ENCODE data around the gene ADGRL2. TPM values are rescaled to one million over a fixed set of nuclear protein-coding genes. Genes with fewer than 3 reads are reported as not detected.

The ADGRL2 gene
- total RNA-seq, 1 experiment from 2014 or later = not detected

DNA sequence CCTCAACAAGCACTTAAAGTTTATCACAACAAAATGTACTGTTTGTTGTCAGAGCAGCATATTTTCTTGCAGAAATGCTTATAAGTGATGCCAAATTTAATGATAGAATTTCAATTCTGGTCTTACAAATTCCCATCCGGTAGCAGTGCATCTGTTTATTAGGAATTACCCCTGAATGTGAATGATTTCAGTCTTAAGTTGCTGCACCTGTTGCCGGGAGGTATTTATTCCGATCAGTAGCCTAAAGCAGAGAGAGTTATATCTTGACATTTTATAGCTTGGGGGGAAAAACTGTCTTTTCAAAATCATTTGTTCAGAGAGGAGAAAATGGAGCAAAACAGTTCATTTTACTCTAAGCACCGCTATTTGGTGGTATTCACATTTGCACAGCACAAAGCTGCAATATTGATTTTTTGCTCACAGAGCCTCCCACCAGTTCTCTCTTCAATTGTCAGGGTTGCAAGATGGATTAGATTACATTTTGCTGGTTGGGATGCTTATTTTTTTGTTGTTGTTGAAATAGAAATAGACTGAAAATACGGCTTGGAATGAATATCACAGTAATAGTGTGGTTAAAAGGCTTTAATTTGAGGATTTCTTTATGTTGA lies 98.6 kb downstream of the ADGRL2 start:
- no peak for DNase-seq (ENCODE audit: low spot score)

DNA sequence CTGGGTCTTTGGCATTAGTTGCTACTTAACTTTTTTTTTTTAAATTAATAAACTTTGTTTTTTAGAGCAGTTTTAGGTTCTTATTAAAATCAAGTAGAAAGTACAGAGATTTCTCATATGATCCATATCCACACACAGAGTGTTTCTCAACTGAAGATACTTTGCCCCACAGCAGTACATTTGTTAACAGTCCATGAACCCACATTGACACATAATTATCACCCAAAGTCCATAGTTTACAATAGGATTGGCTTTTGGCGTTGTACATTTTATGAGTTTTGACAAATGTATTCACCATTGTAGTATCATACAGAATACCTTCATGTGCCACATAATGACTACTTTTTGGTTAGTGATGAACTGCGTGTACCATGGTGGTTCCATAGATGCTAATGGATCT lies 106.8 kb downstream of the ADGRL2 start:
- DNase-seq (ENCODE audit: low spot score) = no peak

- DNase-seq (ENCODE audit: low spot score) = peak; percentile 61
Measured at GRCh38 chr1:81912383-81912782, 111.6 kb downstream of the ADGRL2 start.

- DNase-seq (ENCODE audit: low spot score) = no peak
Measured at GRCh38 chr1:81915937-81916336, 115.2 kb downstream of the ADGRL2 start.

- no peak for DNase-seq (ENCODE audit: low spot score)
Measured at GRCh38 chr1:81920245-81920740, 119.6 kb downstream of the ADGRL2 start.

- DNase-seq (ENCODE audit: low spot score) = no peak
Measured at GRCh38 chr1:81920886-81921285, 120.2 kb downstream of the ADGRL2 start.

- DNase-seq (ENCODE audit: low spot score) = no peak
Measured at GRCh38 chr1:81921344-81921743, 120.6 kb downstream of the ADGRL2 start.

DNA sequence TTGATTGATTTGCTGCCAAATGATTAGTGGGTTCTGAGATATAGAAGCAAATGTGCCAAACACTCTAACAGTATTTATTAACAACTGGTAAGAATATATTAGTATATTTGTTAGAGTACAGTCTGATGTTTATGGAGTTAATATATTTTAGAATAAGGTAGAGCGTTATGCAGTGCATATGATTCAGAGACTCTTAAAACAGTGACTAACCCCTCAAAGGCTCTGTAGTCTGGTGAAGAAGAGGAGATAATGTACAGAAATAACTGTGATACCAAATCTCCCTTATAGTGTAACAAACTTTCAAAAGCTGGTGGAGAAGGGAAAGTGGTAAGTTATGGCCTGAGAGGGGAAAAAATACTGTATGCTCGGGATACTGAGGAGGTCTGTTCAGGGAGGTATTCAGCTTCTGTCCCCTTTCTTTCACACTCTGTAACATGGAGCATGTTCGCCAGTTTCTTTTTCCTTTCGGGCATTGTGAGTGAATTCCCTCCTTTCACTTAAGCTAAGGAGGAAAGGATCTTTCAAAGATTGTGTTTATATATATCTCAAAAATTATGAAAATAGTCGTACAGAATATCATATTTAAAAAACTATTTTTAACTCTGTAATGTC lies 121.2 kb downstream of the ADGRL2 start:
- no peak for DNase-seq (ENCODE audit: low spot score)

- DNase-seq (ENCODE audit: low spot score) = no peak
Measured at GRCh38 chr1:81922955-81923354, 122.2 kb downstream of the ADGRL2 start.

- DNase-seq (ENCODE audit: low spot score) = no peak
Measured at GRCh38 chr1:81929106-81929505, 128.4 kb downstream of the ADGRL2 start.

DNA sequence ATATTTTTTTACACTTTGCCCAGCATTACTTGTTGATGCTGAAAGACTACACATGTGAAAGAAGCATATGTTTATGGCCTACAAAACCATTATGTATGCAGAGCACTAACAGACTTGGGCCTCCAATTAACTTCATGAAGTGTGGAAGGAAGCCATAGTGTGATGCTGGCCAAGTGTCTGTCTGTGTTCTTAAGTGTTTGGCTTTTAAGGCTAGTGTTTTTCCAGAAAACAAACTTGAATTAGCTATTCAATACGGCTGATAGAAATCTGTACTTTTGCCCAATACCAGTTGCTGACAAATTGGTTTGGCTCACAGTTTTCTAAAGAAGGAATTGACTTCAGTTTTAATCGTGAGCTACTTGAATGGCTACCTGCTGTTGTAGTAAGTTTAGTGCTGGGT lies 136.1 kb downstream of the ADGRL2 start:
- no peak for DNase-seq (ENCODE audit: low spot score)

- no peak for DNase-seq (ENCODE audit: low spot score)
Measured at GRCh38 chr1:81937791-81938450, 137.2 kb downstream of the ADGRL2 start.

DNA sequence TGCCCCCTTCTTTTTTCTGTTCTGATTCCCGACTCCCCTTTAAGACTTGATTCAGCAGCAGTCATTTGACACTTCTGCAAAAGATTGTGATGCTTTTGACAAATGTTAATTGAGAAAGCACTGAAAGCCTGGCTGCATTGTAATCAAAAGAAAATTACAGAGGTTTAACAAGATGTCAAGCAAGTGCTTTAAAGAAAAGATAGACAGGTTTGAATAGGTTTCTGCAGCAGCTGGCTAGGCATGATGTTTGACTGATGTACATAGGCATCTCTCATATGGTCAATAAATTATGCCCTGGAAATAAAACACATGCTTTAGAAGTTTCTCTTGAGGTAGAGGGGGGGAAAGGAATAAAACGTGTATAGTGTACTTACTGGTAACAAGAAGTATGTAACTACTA lies 147.8 kb downstream of the ADGRL2 start:
- DNase-seq (ENCODE audit: low spot score) = no peak

DNA sequence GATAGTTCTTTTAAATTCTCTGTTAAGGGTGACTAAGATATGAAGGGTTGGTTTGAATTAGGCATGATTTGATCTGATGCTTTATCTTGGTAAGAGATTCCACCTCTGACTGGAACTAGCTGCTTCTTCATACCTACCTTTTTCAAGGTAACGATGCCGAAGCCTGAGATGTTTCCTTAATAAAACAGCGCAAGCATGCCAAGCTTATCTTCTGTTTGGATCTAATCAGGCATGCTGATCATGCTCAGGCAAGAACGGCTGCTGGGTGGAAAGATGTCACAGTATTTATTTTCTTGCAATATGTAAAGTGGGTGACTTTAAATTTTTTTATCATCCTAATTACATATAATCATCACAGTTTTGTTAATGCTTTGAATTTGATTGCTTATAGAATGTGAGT lies 148.7 kb downstream of the ADGRL2 start:
- no peak for DNase-seq (ENCODE audit: low spot score)

GRCh38 chr1:81950037-81950436 lies 149.3 kb downstream of the ADGRL2 start:
- DNase-seq (ENCODE audit: low spot score) = no peak

DNA sequence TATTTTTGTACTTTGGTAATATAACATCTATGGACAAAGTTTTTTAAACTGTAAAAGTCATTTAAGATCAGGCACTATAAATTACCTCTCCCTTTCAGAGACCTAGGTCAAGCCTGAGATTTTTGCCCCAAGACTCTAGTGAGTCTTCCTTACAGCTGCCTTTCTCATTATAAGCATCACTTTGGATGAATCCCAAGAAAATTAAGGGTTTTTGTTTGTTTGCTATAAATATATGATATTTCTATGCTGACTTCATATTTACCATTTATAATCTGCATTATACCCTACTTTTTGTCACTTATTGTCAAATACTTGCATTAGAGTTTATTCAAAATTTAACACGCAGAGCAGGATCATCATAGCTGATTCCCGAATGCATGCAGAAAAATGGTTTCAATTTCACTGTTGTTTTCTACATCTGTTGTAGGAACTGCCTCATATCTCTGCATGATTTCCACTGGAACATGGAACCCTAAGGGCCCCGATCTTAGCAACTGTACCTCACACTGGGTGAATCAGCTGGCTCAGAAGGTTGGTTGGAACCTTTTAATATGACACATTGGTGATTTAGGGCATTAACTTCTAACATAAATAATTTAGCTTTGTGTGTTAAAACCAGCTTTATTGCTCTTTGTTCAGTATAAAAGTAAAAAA lies 150.0 kb downstream of the ADGRL2 start:
- DNase-seq (ENCODE audit: low spot score) = no peak

- no peak for DNase-seq (ENCODE audit: low spot score)
Measured at GRCh38 chr1:81954534-81955020, 153.8 kb downstream of the ADGRL2 start.

- DNase-seq (ENCODE audit: low spot score) = no peak
Measured at GRCh38 chr1:81967951-81968350, 167.2 kb downstream of the ADGRL2 start.

DNA sequence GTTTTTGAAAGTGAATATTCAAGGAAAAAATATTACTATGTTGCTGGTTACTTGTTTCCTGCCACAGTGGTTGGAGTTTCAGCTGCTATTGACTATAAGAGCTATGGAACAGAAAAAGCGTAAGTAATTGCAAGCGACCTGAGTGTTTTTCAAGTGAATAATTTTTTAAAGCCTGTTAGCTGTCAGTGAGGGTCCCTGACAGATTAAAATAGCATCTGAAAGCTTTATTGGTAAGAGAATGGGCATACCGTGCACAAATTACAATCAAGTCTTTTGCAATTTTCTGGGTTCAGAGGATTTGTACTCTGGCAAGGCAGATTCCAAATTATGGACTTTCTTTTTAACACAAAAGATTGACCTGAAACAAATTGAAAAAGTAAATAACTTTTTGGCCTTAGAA lies 169.7 kb downstream of the ADGRL2 start:
- no peak for DNase-seq (ENCODE audit: low spot score)

- peak; percentile 49 for DNase-seq (ENCODE audit: low spot score)
Measured at GRCh38 chr1:81974222-81974841, 173.6 kb downstream of the ADGRL2 start.

DNA sequence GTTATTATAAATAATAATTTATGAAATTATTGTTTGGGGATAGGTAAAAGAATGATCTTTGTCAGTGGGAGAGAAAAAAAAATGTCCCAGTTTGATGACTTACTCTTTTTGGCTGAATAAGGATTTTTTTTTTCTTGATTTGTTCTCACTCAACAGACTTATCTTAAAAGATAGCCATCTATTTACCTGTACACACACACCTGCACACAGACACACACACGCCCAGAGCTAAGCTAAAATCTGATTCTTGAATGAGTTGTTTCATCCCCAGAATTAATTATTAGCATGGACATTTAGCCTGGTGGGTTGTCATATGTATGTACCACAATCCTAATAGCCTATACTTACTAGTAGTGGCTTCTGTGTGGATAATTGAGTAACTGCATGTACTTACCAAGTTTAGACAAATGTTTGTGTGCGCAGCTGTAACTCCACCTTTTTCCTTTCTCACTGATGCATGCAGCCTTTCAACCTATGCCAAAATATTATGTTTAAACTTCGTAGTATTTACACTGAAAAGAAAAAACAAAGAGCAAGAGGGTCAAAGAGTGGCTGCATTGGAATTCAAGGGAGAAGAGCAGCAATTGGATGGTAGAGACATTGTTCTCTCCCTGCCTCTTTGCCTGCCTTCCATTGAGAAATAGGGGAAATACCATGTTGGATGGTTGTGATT lies 174.3 kb downstream of the ADGRL2 start:
- DNase-seq (ENCODE audit: low spot score) = no peak

Data from HT-29 (cell line).